CD4-positive, alpha-beta T cell treated with Interferon gamma for 1 hour (primary cell): ENCODE results near the gene GDAP1L1.

Experiments
- DNase-seq: peaks from one replicate; pipeline ENCODE4 v3.0.0-alpha.2; 2020

Gene GDAP1L1

GRCh38 chr20:44247131-44247571, at the start of gene GDAP1L1:
GDAP1L1 (plus strand) TSS chr20:44247308; CDS start chr20:44247335, 27 bp downstream.
- no peak for DNase-seq

DNA sequence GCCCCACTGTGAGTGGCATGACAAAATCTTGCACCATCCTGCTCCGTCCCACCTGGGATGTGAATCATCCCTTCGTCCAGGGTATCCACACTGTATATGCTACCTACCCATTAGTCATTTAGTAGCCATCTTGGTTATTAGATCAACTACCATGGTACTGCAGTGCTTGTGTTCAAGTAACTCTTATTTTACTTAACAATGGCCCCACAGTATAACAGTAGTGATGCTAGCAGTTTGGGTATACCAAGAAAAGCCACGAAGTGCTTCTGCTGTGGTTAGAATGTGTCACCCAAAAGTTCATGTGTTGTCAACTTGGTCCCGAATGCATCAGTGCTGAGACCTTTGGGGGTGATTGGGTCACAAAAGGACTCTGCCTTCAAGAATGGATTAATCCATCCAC, 48.2 kb upstream of the GDAP1L1 start:
- DNase-seq: no peak

DNA sequence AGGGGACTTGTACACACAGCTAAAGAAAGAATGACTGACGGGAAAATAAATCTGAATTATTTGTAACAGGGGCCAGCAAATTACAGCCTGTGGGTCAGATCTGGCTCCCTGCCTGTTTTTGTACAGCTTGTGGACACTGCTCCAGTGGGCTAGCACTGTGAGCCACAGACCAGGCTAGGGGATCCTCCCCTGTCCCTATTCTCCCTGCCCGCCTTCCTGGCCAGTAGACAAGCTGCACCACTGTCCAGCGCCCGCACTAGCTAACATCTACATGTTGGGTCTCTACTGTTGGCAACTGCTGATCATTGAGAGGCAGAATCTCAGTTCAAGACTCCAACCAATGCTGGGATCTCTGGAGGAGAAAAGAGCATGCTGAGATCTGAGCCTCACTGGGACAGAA, 47.2 kb upstream of the GDAP1L1 start:
- no peak for DNase-seq

GRCh38 chr20:44200371-44200770, 46.7 kb upstream of the GDAP1L1 start:
- no peak for DNase-seq

DNA sequence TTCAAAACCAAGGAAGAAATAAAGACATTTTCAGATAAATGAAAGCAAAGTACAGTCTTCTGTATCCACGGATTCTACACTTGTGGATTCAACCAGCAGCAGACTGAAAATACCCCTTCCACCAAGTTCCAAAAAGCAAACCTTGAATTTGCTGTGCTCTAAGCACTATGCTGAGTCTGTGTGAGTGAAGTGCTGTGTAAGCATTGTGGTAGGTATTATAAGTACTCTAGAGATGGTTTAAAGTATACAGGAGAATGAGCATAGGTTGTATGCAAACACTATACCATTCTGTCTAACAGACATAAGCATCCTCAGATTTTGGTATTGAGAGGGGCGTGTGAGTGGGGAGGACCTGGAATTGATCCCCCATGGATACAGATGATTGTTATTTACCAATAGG, 46.1 kb upstream of the GDAP1L1 start:
- DNase-seq: no peak

- no peak for DNase-seq
Measured at GRCh38 chr20:44203161-44203560, 43.9 kb upstream of the GDAP1L1 start.

GRCh38 chr20:44204156-44204831, 42.8 kb upstream of the GDAP1L1 start:
- no peak for DNase-seq

DNA sequence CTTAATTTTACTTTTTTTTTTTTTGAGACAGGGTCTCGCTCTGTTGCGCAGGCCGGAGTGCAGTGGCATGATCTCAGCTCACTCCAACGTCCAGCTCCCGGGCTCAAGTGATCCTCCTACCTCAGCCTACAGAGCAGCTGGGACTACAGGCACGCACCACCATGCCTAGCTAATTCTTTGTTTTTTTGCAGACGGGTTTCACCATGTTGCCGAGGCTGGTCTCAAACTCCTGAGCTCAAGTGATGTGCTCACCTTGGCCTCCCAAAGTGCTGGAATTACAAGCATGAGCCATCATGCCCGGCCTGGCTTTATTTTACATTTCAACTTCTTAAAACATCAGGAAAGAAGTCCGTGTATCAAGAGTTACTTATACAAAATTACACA, 42.3 kb upstream of the GDAP1L1 start:
- no peak for DNase-seq

DNA sequence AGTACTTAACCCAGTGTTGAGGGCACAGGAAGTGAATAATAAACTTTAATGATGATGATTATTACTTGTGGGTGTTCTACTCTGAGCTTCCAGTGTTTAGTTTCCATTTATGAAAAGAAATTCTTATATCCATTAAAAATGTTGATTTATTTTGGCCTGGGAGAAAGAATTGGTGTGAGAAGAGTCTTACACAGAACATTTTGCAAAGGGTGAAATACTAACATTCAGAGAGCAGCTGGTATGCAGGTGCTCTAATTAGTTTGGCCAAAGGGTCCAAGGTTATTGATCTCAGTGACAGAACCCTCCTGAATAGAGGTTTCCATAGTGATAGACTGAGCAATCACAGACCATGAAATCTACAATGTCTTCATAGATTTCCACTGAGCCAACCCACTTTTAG, 41.0 kb upstream of the GDAP1L1 start:
- no peak for DNase-seq

- DNase-seq: no peak
Measured at GRCh38 chr20:44207126-44207723, 39.9 kb upstream of the GDAP1L1 start.

DNA sequence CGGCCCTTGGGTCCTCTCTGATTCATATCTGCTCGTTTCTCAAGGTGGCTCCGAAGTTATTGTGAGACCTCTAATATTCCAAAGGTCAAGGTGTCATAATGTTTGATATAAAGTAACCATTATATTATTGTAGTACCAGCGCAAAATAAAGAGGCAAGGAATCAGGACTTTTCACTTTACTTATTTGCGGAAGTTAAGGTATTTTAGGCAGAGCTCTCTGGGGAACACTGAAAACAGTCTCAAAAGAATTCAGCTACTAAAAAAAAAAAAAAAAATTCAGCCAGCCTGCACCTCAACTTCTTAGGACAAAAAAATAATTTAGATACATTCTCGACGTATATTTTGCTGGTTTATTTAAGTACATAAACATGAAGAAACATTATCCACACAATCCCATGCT, 38.9 kb upstream of the GDAP1L1 start:
- no peak for DNase-seq

- no peak for DNase-seq
Measured at GRCh38 chr20:44208770-44209169, 38.3 kb upstream of the GDAP1L1 start.

- DNase-seq: no peak
Measured at GRCh38 chr20:44209686-44210405, 37.3 kb upstream of the GDAP1L1 start.

DNA sequence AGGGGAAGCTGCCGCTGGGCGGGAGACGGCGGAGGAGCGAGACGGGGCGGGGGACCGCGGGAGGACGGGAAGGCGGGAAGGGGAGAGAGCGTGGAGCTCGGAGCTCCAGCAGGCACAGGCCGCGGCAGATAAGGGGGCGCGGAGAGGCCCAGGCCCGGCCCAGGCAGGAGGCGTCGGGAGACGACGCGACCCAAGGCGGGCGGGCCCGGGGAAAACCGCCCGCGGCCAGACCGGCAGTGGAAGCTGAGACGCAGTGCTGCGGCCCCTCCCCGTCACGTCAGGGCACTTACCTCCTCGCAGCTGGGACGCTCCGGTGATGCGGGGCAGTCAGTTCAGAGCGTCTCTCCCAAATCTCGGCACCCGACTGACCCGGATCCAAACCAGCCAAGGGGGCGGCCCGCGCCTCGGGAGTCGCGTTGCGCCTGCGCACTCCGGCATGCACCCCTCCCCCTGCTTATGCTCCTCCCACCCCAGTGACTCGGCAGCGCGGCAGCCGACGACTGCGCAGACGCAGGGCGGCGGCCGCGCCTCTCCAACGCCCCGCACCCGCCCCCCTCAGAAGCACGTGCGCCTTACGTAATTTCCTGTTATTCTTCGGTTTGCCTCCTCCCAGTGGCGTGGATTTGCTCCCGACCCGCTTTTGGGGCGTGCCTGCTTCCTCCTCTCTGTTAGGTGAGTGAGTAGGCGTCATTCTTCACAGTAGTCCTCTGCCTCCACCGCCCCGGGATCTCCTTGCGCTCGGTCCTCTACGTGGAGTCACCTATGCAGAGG, 36.5 kb upstream of the GDAP1L1 start, which contains the start of gene OSER1:
Gene OSER1 (minus strand): TSS at position 366 of the 771 bp plus-strand sequence. CDS start 3,814 bp downstream, outside the sequence.
- DNase-seq: peak; percentile 98

DNA sequence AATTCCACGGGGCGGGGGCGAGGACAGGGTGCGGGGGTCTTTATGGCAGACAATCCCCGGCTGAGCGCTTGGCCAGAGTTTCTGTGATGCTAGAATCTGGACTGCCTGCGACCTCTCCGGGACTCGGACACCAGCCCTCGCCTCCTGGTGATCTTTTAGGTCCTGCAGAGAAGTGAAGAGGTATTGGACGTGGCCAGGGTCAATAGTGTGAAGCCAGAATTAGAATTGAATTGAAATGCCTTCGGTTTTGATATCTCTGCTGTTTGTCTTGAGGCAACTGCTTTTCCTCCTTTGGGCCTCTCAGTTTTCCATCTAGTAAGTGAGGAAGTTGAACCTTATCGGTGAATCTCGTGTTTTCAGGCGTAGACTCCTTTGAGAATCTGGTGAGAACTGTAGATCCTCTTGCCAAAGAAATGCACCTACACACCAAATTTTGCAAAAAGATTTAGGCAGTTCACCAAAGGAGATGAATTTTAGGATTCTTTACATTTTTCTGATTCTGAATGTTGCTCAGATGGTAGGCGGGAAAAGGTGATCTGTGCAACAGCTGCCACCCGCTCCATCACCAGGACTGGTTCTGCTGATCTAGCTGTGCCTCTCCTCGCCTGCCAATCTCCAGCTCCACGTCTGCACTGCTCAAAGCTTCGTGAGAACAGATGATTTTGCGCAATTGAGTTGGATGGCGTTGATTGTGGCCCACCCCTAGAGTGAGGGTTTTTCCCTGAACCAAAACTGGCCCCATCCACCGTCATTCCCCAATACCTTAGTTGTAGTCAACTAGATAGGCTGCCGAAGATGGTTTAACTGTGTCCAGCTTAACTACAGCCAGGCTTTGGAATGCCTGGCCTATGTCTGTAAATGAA, 35.7 kb upstream of the GDAP1L1 start:
- DNase-seq: no peak

GRCh38 chr20:44212792-44213191, 34.3 kb upstream of the GDAP1L1 start:
- DNase-seq: no peak

DNA sequence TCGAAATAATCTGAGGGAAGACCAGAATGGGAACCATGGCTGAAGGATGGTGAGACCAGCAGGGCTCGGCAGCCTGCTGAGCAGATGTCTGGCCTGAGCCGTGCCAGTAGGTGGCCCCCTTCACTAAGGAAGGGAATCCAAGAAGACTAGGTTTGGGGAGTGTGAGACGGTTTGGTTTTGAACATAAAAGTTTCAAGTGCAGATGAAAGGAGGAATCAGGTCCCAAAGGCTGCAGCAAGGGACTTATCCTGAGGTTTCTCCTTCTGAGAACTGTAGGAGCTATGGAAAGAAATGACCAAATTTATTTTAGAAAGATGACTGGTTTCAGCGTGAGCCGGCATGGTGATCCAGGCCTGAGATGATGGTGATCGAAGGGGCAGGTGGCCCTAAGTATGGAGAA, 32.0 kb upstream of the GDAP1L1 start:
- DNase-seq: peak; percentile 70

- DNase-seq: peak; percentile 54
Measured at GRCh38 chr20:44217342-44218092, 29.6 kb upstream of the GDAP1L1 start.

- peak; percentile 28 for DNase-seq
Measured at GRCh38 chr20:44218446-44218845, 28.7 kb upstream of the GDAP1L1 start.

DNA sequence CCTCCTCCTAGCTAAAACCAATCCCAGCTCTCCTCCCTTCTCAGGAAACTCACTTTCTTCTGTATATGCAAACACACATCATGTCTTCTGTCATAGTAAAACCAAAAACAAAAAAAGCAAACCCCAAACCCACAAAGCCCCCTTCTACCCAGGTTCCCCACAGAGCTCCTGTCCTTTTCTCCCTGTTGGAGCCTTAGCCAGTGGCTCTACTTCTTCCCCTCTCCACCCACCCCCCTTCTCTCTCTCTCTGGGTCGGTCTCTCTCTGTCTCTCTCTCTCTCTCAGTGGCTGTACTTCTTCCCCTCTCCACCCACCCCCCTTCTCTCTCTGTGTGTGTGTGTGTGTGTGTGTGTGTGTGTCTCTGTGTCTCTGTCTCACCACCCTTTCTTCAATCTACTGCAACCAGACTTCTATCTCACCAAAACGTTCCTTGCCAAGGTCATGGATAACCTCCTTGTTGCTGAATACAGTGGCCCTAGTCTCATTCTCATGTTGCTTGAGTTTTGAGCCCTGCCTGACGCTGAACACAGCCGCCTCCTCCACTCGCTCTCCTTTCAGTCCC, 27.9 kb upstream of the GDAP1L1 start:
- DNase-seq: no peak

DNA sequence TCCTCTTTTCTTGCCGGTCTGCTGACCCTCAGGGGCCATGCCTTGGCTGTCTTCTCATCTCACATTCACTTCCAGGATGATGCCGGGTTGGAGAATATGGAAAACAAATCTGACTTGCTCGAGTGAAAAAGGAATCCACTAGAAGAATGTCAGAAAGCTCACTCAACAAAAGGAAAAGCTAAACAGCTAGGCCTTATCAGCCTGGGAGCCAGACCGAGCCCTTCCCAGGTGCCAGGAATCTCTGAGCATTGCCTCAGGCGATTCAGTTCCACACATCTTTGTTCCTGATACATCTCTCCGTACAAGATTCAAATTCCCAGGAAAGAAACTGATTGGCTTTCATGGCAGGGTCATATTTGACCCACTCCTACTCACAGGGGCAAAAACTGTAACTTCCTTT, 27.3 kb upstream of the GDAP1L1 start:
- DNase-seq: no peak
